Body of pancreas (tissue), 4 donors: ENCODE results near the gene CHN2.

Source experiments
- POLR2A ChIP-seq, 3 donors: fragments of 450-650 bp; IDR thresholded peaks; one replicate each; pipeline ENCODE4 v1.6.1; 2016; ENCODE audit warnings: antibody characterized with exemption in 3 of 3, mild to moderate bottlenecking in 2 of 3
- TF ChIP-seq, protein P1 (sequence below), 7 experiments: fragments of 450-650 bp in 4 of 7; fragments of 200-600 bp in 3 of 7; sonication (generic) in 3 of 7; IDR thresholded peaks; one replicate each; pipeline ENCODE4 v1.5.1; 2016 to 2019; ENCODE audit warnings: antibody characterized with exemption in 7 of 7

DNA sequence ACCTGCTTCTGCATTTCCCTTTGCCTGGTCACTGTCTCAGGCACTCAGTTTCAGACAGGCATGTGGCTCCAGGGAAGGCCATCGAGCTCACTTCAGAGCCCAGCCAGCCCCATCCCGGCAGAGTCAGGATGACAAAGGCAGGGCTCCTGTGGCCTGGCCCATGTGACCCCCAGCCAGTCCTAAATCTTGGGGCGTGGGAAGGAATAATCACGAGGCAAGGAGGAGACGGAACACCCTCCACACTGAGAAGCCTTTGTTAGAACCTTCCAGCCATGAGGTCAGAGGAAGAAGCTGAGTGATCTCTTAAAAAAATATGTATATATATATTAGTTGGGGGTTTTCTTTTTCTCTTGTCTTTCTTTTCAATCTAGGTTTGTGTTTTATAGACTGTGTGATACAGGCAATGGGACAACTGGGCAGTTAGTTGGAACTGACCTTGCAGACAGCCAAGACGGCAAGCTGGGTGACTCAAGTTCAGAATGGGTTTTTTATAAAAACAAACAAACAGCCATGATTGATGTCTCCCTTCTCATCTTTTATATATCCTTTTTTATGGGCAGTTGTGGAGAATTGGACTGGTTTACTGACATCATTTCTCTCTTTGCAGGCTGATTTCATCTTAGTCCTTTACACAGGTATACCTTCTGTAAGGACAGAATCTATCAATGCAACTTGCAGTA, 60.8 kb downstream of the CHN2 start:
- TF ChIP-seq, protein P1, sequence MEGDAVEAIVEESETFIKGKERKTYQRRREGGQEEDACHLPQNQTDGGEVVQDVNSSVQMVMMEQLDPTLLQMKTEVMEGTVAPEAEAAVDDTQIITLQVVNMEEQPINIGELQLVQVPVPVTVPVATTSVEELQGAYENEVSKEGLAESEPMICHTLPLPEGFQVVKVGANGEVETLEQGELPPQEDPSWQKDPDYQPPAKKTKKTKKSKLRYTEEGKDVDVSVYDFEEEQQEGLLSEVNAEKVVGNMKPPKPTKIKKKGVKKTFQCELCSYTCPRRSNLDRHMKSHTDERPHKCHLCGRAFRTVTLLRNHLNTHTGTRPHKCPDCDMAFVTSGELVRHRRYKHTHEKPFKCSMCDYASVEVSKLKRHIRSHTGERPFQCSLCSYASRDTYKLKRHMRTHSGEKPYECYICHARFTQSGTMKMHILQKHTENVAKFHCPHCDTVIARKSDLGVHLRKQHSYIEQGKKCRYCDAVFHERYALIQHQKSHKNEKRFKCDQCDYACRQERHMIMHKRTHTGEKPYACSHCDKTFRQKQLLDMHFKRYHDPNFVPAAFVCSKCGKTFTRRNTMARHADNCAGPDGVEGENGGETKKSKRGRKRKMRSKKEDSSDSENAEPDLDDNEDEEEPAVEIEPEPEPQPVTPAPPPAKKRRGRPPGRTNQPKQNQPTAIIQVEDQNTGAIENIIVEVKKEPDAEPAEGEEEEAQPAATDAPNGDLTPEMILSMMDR (IDR thresholded peaks at IDR 0.05): no peak
- TF ChIP-seq POLR2A (IDR thresholded peaks at IDR 0.05): no peak
